ENCODE results near the gene EPS8L1.

The EPS8L1 gene

DNA sequence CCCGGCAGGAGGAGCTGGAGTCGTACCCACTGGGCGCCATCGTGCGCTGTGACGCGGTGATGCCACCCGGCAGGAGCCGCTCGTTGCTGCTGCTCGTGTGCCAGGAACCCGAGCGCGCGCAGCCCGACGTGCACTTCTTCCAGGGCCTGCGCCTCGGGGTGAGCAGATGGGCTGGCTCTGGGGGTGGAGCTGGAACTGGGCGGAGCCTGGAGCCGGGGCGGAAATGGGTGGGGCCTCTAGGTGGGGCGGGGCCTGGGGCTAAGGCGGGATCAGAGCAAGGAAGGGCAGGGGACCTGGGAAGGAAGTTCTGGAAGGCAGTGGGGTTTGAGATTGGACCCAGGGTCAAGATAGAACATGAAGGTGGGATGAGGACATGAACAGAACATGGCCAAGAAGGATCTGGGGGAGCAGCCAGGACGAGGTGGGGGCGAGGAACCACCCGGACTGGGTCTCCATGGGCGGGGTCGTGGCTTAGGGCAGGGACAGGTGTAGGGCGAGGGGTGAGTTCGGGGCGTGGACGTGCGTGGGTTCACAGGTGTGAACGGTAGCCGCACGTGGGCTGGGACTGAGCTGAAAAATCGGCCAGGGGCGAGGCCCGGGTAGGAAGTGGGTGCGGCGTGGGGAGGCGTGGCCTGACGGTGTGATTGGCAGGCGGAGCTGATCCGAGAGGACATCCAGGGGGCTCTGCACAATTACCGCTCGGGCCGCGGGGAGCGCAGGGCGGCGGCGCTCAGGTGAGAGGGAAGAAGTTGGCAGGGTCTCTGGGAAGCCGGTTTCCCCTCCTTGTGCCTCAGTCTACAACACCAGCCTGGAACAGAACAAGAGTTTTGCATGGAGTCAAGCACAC lies 4.7 kb downstream of the EPS8L1 start:
- no peak for DNase-seq (ENCODE audit: low spot score)

DNA sequence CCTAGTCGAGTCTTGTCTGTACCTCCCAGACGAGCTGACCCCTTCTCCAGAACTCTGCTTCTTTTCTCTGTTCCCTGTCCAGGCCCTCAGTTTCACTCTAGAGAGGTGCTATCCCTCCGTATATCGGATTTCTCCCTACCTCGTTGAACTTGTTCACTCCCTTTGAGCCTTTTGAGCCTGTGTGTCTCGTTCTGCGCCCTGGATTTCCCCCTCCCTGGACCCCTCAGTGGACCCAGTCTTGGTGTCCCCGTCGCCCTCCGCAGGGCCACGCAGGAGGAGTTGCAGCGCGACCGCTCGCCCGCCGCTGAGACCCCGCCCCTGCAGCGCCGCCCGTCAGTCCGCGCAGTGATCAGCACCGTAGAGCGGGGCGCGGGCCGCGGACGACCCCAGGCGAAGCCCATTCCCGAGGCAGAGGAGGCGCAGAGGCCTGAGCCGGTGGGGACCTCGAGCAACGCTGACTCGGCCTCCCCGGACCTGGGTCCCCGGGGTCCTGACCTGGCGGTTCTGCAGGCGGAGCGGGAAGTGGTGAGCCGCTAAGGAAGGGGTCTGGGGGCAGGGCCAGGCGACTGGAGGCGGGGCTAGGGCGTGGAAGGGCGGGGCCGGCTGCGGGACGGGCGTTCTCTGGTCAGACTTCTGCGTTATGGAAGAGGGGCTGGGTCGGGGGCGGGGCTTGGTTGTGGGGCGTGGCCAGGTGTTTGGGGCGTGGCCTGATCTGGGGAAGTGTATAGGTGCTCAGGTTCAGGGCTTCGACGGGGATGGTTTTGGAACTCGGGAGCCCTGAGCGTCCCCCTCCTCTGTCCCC lies 5.5 kb downstream of the EPS8L1 start:
- no peak for DNase-seq (ENCODE audit: low spot score)

DNA sequence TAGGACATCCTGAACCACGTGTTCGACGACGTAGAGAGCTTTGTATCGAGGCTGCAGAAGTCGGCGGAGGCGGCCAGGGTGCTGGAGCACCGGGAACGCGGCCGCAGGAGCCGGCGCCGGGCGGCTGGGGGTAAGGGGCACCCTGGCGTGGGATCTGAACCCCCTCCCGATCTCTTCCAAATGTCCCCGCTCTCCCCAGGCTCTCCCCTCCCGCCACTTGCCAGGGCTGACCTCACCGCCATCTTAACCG lies 6.0 kb downstream of the EPS8L1 start:
- DNase-seq (ENCODE audit: low spot score): no peak

DNA sequence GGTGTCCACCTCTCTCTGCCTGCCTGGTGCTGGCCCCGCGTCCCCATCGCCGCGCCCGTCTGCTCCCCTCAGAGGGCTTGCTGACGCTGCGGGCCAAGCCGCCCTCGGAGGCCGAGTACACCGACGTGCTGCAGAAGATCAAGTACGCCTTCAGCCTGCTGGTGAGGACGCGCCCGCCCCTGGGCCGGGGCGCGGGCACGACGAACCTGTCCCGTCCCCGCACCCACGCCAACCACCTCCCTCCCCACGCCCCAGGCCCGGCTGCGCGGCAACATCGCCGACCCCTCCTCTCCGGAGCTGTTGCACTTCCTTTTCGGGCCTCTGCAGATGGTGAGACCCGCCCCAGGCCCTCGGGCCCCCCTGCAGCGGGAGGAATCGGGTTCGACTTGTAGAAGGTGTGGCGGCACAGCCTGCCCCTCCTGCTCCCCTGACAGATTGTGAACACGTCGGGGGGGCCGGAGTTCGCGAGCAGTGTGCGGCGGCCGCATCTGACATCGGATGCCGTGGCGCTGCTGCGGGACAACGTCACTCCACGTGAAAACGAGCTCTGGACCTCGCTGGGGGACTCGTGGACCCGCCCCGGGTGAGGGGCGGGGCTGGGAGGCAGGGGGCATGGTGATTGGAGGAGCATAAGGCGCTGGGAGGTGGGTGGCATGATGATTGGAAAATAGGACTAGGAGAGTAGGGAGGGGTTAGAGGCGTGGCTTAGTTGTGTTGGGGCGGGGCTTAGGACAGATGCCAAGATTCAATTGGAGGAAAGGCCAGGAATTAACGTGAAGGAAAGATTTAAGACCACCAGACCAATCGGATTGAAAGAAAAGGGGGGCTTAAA lies 6.6 kb downstream of the EPS8L1 start:
- DNase-seq (ENCODE audit: low spot score): no peak

DNA sequence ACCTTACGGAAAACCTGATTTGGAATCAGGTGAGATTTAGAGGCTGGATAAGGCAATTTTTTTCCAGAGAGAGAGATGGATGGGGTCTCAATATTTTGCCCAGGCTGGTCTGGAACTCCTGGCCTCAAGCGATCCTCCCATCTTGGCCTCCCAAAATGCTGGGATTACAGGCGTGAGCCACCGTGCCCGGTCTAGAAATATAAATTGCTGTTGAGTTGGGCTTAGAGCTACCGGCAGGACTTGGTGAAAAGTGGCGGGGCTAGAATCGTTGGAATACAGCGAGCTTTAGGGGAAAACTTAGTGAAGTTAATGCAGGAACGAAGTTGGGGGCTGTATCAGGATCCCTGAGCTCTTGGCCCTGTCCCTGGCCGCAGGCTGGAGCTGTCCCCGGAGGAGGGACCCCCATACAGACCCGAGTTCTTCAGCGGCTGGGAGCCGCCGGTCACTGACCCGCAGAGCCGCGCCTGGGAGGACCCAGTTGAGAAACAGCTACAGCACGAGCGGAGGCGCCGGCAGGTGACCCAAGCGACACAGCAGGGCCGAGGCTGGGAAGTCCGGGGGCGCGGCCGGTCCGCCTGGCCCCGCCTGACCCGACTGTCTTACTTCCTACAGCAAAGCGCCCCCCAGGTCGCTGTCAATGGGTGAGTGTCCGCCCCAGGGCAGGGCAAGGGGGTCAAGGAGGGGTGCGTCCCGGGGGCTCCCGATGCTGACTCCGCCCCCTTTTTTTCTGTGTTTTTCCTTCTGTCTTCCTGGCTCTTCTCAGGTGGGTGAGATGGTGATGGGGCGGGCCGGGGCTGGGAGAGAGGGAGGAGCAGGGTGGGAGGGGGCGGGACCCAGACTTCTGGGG lies 7.6 kb downstream of the EPS8L1 start:
- DNase-seq (ENCODE audit: low spot score): no peak

DNA sequence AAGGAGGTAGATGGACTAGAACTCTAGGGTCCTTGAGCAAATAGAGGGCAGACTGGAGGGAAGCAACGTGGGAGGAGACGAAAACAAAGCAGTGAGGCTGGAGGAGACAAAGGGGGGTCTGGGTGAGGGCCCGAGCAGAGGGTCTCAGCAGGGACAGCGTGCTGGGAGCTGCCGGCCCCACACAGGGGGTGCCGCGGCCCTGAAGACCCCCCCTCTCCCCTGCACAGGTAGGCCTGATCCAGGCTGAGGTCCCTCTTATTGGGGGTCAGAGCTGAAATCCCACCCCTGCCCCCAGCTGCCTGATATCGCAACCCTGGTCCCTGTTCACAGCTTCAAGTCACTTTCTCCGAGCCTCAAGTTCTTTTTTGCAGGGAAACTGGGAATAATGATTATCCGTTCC lies 8.7 kb downstream of the EPS8L1 start:
- no peak for DNase-seq (ENCODE audit: low spot score)

DNA sequence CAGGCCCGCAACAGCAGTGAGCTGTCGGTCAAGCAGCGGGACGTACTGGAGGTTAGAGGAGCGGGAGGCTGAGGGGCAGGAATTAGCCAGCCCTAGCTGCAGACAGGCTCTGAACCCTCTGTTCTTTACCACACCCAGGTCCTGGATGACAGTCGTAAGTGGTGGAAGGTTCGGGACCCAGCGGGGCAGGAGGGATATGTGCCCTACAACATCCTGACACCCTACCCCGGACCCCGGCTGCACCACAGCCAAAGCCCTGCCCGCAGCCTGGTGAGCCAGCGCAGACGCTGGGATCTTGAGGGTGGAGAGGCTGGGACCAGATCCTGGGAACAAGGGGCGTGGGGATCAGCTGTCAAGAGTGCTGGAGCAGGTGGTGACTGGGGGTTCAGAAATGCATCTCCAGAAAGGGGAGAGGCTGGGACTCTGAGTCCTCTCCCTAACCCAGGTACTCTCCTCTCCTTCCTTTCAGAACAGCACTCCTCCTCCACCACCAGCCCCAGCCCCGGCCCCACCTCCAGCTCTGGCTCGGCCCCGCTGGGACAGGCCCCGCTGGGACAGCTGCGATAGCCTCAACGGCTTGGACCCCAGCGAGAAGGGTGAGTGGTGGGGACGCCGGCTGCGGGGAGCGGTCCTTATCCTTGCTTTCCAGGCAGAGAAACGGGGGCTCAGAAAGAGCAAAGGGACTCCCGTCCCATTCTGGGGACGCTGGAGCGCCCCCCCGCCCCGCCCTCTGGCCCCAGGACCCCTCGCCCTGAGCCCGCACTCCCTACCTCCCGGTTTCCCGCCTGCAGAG lies 10.4 kb downstream of the EPS8L1 start:
- no peak for DNase-seq (ENCODE audit: low spot score)

DNA sequence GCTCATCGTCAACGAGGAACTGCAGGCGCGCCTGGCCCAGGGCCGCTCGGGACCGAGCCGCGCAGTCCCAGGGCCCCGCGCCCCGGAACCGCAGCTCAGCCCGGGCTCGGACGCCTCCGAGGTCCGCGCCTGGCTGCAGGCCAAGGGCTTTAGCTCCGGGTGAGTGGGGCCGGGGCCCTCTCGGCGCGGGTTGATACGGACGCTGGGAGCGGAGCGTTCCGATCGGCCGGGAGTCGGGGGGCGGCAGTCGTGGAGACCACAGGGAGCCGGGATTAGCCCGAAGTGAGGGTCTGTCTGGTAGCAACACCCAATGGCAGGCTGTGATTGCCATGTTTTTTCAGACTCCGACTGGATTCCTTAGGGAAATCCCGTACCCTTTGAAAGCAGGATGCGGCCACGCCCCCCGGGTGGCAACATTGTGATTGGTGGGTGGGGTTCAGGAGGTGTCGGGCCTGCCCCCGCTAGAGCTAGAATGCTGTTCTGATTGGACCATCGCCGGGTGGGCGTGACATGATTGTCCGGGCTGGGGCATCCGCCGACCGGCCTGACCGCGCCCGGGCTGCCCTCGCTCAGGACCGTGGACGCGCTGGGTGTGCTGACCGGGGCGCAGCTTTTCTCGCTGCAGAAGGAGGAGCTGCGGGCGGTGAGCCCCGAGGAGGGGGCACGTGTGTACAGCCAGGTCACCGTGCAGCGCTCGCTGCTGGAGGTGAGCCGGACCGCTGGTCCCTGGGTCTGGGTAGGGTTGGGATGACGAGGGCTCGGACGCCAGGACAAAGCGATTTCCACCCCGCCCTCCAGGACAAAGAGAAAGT lies 11.3 kb downstream of the EPS8L1 start:
- no peak for DNase-seq (ENCODE audit: low spot score)

DNA sequence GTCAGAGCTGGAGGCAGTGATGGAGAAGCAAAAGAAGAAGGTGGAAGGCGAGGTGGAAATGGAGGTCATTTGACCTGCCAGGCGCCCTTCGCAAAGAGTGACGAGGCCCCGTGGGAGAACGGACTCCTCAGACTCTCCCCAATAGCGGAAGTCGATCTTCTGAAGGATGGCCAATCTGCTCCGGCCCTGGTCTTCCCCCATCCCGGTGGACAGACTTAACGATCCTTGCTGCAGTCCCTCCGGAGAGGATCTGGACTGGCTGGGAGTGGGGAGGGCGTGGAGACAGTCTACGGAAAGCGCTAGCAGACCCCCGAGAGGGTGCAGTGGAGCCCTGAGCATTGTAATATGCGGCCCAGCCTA lies 11.9 kb downstream of the EPS8L1 start:
- DNase-seq (ENCODE audit: low spot score): no peak

DNA sequence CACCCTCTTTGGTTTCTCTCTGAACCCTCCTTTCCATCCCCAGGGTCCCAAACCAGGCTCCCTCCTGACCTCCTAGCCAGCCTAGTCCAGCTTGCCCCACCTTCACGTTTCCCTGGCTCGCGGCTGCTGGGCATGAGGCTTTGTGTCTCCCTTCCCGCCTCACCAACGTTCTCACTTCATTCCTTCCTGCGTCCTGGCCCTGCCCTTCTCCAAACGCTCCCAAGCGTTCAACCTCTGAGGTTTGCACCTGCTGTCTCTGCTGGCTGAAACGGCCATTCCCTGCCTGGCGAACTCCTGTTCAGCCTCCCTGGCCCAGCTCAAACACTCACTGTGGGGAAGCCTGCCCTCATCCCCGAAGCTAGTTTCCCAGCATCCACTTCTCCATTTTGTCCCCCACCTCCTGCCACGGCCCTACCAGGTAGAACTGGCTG lies 12.4 kb downstream of the EPS8L1 start:
- DNase-seq (ENCODE audit: low spot score): no peak

DNA sequence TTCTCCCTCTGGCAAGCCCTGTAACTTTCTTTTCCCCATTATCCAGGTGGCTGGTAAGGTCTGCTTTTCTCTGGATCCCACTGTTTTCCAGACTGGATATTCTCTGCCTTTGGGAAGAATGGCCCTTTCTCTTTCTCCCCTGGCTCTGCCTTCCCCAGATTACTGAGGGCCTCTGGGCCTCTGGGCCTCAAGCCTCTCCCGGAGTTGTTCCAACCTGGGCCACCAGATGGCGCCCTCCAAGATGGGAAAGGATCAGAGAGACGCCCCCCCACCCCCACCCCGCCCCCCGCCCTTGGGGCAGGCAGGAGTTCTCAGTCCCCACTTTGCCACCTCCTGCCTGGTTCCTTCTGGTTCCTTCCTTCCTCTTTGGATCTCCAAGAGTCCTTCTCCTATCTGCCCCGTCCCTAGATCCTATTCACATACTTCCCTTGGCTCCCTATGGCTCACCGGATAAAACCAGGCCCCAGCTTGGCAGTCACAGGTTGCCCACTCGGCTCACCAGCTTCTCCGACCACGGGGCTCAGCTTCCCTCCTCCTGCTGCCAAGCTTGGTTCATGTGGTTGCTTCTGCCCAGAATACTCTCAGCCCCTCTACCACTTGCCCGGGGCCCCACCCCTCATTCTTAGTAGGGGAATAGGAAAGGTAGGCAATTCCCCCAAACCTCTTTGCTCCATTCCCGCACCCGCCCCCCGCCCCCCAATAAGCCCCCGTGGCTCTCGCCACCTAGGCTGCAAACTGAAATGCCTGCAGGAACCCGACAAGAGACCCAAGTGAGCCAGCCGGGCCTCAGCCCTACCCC lies 13.1 kb downstream of the EPS8L1 start:
- peak; percentile 22 for DNase-seq (ENCODE audit: low spot score)

DNA sequence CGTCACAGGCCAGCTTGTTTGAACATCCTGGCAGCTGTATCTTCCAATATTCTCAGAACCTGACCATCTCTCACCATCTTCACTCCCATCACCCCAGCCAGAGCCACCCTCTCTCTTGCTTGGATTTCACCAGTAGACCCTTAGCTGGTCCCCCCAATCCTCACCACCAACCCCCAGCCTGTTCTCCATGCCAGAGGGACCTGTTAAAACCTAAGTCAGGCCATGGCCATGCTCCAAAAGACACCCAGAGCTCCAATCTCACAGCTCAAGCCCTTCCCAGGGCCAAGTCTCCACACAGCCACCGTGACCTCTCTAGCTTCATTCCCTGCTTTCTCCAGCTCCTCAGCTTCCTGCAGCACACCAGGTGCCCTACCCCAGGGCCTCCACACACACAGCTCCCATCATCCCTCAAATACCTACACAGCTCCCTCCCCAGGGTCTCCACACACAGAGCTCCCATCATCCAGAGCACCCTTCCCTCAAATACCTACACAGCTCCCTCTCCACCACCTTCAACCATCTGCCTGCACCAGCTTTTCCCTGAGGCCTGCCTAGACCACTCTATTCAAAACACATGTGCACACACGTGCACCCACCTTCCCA lies 13.8 kb downstream of the EPS8L1 start:
- DNase-seq (ENCODE audit: low spot score): no peak

DNA sequence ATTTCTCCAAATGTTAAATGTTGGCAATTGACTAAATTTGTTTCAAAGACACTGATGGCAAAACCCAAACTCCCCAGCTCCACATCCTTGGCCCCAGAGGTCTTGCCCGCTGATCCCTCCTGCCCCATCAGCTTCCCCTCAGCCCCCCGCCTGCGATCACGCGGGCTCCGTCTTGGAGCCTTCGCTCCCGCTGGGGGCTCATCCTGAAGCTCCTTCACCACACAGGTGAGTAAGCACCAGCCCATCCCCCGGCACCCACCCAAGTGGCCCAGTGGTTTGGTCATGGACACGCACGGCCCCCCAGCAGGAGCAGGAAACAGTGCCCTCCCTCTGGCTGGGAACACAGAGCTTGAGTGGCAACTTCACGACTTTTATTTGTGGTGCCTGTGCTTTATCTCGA lies 14.9 kb downstream of the EPS8L1 start:
- DNase-seq (ENCODE audit: low spot score): no peak

DNA sequence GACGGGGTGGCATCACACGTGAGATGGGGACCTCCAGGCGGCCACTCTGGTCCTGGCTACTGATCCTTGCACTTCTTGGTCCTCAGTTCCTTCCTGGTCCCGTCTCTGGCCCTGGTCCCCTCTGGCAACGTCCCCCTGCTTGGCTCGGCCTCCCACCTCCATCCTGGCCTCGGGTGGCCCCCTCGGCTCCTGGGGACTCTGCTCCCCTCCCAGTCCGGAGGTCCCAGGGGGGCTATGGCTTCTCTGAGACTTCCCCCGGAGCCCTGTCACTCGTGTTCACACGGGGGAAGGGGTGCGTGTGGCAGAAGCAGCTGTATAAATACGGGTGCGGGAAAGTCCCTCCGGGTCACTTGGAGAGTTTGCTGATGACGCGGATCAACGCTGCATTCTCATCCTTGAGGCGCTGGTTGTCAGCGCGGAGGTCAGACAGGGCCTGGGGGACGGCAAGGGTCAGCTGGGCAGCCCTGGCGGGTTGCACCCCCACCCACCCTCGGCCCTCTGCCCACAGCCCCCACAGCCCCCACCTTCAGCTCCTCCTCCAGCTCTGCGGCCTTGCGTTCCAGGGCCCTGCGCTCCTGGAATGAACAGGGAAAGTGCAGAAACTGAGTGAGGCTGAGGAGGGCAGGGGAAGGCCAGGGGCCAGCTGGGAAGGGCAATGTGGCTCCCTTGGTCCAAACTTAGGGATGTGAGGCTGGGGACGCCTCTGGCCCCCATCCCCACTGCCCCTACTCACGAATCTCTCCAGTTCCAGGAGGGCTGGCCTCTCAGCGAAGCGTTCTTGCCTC lies 15.6 kb downstream of the EPS8L1 start:
- no peak for DNase-seq (ENCODE audit: low spot score)

DNA sequence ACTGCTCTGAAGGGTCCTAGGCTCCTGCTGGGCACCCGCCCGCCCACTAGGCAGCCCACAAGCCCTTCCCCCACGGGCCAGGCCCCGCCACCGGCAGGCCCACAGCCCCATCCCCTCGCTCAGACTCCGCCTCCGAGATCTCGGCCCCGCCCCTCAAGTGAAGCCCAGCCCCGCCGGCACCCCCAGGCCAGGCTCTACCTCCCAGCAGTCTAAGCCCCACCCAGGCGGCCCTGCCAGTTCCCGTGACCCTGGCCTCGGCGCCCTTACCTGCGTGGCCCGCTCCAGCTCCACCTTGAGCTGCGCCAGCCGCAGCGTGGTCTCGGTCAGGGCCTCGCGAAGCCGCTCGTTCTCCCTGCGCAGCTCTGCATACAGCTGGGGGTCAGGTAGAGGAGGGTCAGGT lies 16.3 kb downstream of the EPS8L1 start:
- no peak for DNase-seq (ENCODE audit: low spot score)

DNA sequence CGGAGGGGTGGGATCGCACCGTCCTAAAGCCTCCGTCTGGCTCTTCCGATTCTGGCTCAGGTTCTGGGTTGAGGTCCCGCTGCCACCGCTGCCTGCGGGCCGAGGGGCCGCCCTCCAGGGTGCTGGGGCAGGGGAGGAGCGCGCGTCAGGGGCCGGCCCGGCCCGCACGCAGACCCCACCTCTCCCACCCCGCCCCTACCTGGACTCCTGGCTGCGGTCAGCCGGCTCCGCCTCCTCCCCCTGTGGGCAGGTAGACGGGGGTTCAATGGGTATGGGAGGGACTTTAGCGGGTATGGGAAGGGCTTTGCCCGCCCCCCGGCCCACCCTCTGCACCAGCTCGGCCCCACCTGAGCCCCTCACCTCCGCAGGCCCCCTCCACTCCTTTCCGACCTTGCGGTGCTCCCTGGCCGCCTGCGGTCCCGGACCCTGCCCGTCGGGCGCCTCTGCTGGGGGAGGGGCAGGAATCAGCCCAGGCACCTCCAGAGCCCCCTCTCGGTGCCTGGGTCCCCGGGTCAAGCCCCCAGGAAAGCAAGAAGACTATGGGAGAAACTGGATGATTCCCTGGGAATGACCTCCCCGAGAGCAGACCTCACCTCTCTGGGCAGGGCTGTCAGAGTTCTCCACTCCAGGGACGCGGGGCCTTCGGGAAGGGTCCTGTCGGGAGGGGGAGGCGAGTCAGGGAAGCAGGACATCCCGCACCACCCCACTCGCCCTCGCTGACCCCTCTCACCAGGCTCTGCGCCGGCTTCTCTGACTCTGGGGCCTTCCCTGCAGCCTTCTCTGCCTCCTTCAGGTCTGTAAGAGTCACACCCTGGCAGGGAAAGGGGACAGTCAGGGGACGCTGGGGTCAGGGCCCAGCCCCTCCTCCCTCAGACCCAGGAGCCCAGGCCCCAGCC lies 17.0 kb downstream of the EPS8L1 start:
- no peak for DNase-seq (ENCODE audit: low spot score)

All from LoVo (cell line).